ENCODE measurements around the gene PPP1R7.

DNA sequence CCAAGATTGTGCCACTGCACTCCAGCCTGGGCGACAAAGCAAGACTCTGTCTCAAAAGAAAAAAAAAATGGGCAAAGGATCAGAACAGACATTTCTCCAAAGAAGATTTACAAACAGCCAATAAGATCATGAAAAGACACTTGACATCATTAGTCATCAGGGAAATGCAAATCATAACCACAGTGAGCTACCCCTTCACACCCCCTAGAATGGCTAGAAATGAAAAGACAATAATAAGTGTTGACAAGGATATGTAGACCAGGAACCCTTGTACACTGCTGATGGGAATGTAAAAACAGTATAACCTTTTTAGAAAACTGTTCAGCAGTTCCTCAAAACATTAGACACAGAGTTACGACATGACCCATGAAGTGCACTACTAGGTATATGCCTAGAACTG, 29.8 kb upstream of the PPP1R7 start:
- TF ChIP-seq, protein P1, sequence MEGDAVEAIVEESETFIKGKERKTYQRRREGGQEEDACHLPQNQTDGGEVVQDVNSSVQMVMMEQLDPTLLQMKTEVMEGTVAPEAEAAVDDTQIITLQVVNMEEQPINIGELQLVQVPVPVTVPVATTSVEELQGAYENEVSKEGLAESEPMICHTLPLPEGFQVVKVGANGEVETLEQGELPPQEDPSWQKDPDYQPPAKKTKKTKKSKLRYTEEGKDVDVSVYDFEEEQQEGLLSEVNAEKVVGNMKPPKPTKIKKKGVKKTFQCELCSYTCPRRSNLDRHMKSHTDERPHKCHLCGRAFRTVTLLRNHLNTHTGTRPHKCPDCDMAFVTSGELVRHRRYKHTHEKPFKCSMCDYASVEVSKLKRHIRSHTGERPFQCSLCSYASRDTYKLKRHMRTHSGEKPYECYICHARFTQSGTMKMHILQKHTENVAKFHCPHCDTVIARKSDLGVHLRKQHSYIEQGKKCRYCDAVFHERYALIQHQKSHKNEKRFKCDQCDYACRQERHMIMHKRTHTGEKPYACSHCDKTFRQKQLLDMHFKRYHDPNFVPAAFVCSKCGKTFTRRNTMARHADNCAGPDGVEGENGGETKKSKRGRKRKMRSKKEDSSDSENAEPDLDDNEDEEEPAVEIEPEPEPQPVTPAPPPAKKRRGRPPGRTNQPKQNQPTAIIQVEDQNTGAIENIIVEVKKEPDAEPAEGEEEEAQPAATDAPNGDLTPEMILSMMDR (IDR thresholded peaks at IDR 0.05), result no peak
- no peak for TF ChIP-seq POLR2A (IDR thresholded peaks at IDR 0.05)
